GM18951 (cell line): ENCODE results near the gene PIEZO1.

Experiments used
- POLR2A ChIP-seq: IDR thresholded peaks from 4 replicates; pipeline ENCODE4 v1.6.1; 2011; ENCODE audit warnings: mild to moderate bottlenecking; ENCODE audit not compliant: insufficient read length, insufficient read depth; ENCODE audit errors: extremely low read depth
- in situ Hi-C: fragments of 300-500 bp; cut with MboI; formaldehyde crosslinking; loops from one replicate; pipeline ENCODE4 v1.12.0; 2022; ENCODE audit warnings: low sequenced_read_pairs, mixed read lengths, inconsistent platforms; ENCODE audit not compliant: unreplicated experiment

Gene PIEZO1

DNA sequence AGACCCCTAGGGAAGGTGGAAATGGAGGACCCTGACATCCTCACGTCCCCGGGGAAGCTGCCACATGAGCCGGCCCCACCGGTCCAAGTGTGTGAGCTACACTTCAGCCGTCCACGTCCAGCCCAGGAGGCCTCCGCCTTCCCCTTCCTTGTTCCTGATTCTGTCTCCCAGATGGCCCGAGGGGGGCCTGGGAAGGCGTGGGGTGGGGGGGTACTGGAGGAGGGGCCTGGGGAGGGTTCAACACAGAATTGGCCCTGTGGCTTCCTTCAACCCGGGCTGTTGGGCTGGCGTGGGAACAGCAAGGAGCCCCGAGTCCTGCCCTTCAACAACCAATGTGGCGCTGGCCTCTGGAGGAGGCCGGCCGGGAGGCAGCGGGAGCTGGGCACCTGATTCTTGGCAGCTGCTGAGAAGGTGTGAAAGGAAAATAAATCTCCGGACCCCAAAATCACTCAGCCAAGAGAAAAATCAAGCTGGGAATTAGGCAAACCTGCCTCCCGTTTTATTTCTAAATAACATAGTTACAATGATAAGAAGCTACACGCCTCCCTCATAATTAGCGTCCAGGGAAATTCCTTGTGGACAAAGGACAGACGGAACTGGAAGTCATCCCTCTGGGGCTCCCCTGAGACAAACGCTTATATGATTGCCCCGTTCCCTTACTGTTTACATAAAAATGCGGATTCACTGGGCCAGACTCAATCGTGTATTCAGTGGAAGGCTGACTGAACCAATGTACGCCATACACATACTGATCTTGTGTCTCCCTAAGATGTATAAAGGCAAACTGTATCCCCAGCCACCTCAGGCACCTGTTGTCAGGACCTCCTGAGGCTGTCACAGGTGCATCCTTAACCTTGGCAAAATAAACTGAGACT is 28.5 kb upstream of the PIEZO1 start:
- no peak for TF ChIP-seq POLR2A
- in situ Hi-C loops, result loop anchor here (25.0 kb wide), 1 partner anchor 399 kb away; the partner anchor contains the start of genes SLC22A31 and ZNF778

DNA sequence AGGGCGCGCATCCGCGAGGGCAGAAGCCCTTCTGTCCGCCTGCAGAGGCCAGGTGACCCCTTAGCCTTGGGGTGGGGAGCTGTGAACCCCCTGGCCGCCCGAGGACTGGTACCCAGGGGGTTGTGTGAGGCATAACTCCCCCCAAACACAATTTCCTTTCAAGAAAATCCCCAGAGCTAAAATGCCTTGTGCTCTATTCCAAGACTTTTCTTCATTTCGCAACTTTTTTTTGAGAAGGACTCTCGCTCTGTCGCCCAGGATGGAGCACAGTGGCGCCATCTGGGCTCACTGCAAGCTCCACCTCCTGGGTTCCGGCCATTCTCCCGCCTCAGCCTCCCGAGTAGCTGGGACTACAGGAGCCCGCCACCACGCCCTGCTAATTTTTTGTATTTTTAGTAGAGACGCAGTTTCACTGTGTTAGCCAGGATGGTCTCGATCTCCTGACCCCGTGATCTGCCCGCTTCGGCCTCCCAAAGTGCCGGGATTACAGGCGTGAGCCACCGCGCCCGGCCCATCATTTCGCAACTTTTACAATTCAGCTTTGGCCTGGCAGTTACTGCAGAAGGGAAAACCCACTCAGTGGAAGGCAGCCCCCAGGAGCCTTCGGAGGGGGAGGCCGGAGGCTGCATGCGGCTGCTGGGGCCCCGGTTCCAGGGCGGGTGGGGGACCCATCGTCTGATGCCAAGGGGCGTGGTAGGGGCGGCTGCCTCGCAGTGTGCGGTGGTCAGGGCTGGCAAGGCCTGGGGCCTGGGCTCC is 27.7 kb upstream of the PIEZO1 start:
- in situ Hi-C loops, result loop anchor here (25.0 kb wide), 1 partner anchor 400 kb away; the partner anchor contains the start of genes SLC22A31 and ZNF778
- no peak for TF ChIP-seq POLR2A

DNA sequence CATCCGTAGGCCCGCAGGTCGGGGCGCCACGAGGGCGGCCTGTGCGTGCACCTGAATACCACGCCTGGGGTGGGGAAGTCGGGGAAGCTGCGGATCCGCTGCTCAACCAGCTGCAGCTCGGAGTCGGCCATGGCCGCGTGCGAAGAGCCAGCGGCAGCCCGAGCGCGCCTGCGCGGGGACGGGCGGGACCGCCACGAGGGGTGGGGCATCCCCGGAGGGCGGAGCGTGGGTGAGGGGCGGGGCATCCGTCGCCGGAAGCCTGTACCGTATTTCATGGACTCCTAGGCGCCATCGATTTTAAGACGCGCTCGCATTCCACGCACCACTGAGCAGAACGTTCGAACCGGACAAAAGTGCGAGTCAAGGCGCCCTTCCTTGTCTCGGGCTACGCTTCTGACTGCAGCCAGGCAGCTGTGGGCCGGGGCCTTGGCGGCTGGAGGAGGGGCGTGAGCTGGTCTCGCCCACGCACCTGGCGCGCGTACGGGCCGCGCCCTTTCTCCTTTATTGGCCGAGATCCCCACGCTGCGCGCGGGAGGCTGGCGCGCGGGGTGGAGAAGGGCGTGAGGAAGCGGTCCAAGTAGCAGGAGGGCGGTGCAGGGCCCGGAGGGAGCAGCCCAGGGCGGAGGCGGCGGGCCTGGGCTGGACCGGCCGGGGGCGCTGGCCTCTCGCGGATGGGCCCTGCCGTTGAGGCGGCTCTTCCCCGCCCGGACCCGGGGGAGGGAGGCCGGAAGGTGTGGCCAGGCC is 26.9 kb upstream of the PIEZO1 start, which contains the start of gene APRT:
Gene APRT (minus strand): TSS at position 160 of the 744 bp plus-strand sequence. CDS start 29 bp downstream, at position 131.
- in situ Hi-C loops, result loop anchor here (25.0 kb wide), 1 partner anchor 400 kb away; the partner anchor contains the start of genes SLC22A31 and ZNF778
- peak; percentile 93 for TF ChIP-seq POLR2A

DNA sequence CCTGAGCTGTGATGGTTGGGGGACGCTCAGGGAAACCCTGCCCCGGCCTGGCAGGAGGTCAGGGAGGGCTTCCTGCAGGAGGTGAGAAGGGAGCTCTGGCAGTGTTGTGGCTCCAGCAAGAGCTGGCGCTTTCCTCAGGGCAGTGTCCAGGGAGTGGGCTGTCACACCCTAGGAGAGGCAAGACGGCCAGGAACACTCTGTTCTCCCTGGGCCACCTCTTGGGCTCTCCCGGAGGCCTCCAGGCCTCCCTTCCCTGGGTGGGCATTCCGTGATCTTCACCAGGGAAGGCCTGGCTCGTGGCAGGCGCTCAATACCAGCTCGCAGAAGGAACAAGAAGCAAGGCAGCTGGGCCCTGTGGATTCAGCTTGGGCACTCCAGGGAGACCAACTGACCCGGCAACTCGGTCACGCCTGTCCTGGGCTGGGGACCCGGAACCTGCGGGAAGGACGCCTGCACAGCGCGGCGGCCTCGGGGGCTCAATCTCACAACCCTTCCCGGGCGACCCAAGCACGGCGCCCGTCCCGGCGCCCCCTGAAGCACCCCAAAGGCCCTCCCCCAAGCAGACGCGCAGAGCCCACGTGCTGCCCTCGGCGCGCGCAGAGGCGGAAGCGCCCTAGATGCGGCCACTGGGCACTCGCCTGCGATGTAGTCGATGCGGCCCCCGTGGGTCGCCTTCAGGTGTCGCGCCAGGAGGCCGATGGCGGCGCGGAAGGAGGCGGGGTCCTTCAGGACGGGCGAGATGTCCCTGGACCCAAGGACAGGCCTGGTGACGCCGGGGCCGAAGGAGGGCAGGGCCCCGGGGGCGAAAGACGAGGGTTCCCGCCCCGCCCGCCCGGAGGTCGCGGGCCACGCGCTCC is 26.1 kb upstream of the PIEZO1 start:
- peak; percentile 66 for TF ChIP-seq POLR2A
- in situ Hi-C loops, result loop anchor here (25.0 kb wide), 1 partner anchor 401 kb away; the partner anchor contains the start of genes SLC22A31 and ZNF778

DNA sequence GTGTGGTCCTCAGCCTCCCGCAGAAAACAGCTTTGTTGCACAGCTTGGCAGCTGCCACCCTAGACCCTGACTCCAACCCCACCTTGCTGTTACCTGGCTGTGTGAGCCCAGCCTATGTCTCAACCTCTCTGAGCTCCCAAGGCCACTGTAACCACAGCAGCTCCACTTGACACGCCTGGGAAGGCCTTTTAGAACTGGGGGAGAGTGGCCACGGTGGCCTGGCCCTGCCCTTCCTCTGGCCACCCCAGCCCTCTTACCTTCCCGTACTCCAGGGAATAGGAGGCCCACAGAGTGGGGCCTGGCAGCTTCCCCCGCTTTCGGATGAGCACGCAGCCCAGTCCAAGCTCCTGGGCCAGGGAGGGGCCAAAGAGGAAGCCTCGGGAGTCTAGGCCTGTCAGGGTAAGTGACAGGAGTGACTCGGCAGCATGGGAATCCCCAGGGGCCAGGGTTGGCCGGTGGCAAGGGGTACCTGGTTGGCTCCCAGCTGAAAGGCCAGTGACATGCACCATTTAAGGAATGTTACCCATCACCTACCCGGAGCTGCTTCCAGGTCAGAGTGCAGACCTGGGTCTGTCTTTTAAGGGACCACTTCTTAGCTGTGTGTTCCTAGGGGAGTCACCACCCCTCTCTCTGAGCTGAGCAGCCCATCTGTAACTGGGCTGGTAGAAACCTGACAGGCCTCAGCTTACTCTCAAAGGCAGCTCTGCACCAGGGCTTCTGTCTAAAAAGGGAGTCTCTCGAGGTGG is 25.3 kb upstream of the PIEZO1 start:
- in situ Hi-C loops, result loop anchor here (25.0 kb wide), 1 partner anchor 402 kb away; the partner anchor contains the start of genes SLC22A31 and ZNF778
- peak; percentile 6 for TF ChIP-seq POLR2A

DNA sequence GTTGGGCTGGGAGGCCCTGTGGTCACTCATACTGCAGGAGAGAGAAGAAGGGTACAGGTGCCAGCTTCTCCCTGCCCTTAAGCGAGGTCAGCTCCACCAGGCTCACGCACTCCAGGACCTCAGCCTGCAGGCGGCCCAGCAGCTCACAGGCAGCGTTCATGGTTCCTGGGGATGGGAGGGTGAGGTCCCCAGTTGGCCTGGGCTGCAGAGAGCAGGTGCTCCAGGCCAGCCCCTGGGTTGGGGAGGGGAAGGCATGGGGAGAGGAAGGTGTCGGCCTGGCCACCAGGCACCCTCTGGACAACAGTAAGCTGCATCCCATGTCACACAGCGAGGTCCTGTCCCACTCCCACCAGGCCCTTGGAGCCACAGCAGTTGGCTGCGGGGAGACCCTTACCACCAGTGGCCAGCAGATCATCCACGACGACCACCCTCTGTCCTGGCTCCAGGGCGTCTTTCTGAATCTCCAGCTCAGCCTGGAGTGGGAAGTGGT is 24.7 kb upstream of the PIEZO1 start:
- in situ Hi-C loops, result loop anchor here (25.0 kb wide), 1 partner anchor 403 kb away; the partner anchor contains the start of genes SLC22A31 and ZNF778
- peak; percentile 41 for TF ChIP-seq POLR2A

DNA sequence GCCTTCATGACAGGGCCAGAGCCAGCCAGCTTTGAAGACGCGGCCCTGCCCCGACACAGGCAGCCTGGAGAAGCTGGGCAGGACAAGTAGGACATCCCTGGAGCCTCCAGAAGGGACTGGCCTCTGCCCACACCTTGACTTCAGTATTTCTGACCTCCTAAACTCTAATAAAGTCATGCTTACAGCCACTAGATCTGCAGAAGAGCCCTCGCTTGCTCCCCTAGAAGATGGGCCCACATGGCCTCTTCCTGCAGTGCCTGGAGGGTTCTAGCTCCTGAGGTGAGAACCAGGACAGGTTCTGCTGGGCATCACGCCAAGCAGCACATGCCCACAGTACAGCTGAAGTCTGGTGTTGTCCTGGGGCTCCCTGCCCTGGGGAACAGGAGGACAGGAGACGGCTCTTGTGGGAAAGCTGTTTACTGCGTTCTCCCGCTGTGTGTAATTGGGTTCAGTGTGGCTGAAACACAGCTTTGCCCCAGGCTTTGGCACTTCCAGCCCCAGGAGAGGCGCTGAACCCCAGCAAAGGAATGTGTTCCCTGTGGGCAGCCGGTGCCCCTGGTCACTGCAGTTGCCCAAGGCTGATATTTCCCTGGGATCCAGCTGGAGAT is 24.2 kb upstream of the PIEZO1 start:
- TF ChIP-seq POLR2A, result no peak
- in situ Hi-C loops, result loop anchor here (25.0 kb wide), 1 partner anchor 403 kb away; the partner anchor contains the start of genes SLC22A31 and ZNF778

DNA sequence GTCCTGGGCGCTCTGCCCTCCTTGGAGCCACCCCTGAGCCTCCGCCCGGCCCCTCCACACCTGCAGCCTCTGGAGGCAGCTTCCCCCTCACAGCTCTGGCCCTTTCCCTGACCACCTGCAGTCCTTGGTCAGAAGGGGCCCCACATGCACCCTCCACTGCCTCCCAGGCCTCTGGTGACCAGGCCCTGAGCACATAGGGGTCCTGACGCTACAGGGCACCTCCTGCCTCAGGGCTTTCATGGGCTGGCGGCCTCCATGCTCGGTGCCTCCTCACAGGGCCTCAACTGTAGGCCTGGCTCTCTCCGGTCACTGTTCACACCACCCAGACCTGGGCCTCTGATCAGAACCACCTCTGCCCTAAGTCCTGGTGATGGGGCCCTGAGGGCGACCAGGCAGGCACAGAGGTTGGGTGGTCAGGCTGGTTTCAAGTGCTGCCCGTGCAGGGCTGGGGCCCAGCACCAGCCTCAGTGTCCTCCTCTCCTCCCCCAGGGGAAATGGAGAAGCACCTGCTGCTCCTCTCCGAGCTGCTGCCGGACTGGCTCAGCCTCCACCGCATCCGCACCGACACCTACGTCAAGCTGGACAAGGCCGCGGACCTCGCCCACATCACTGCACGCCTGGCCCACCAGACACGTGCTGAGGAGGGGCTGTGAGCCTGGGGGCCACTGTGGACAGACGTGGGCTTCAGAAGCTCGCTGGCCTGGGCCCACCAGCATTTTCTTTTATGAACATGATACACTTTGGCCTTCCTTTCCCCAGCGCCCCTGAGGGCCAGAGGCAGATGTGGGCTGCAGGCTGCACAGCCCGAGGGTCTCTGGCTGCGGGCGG is 22.8 kb upstream of the PIEZO1 start:
- in situ Hi-C loops, result loop anchor here (25.0 kb wide), 1 partner anchor 404 kb away; the partner anchor contains the start of genes SLC22A31 and ZNF778
- TF ChIP-seq POLR2A, result peak; percentile 10

DNA sequence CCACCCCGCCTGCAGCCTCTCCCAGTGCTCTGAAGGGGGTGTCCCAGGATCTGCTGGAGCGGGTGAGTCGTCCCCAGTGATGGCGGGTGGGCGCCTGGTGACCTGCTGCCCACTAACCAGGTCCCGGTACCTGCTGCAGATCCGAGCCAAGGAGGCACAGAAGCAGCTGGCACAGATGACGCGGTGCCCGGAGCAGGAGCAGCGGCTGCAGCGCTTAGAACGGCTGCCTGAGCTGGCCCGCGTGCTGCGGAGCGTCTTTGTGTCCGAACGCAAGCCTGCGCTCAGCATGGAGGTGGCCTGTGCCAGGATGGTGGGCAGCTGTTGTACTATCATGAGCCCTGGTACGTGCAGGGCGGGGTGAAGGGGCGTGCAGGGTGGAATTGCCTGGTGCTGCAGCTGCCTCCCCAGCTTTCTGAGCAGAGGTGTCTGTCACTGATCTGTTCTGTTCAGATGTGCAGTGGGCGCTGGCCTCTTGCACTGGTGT is 22.2 kb upstream of the PIEZO1 start:
- peak; percentile 40 for TF ChIP-seq POLR2A
- in situ Hi-C loops, result loop anchor here (25.0 kb wide), 1 partner anchor 405 kb away; the partner anchor contains the start of genes SLC22A31 and ZNF778
